A549 (cell line): ENCODE results near the gene GIT1. TPM values are rescaled to one million over a fixed set of nuclear protein-coding genes. Genes with fewer than 3 reads are reported as not detected.

Source experiments
- ATAC-seq, 2 experiments: fragments of 200-7000 bp in 1 of 2; fragments of >200 bp in 1 of 2; cut with Nextera tagmentation in 1 of 2; cut with Tn5 transposase in 1 of 2; 3 replicates each; pipeline versions ENCODE4 v1.8.0 to v1.9.1; 2018 to 2020; ENCODE audit warnings: mild to moderate bottlenecking in 1 of 2, moderate library complexity in 1 of 2
- CTCF ChIA-PET: fragments of 300-600 bp; sonication (Branson Sonifier 250); formaldehyde crosslinking; extraction: SDS; loops from one replicate; lab custom pipeline; 2021; ENCODE audit warnings: antibody characterized with exemption, inconsistent platforms; lab: Yijun Ruan, JAX
- POLR2A ChIA-PET: fragments of 350-600 bp; formaldehyde crosslinking; extraction: SDS; loops from one replicate; lab custom pipeline; 2021; ENCODE audit warnings: antibody characterized with exemption, inconsistent platforms; lab: Yijun Ruan, JAX
- DNase-seq, 2 experiments: peaks; one replicate each; pipeline versions ENCODE4 v3.0.0 to v3.0.0-alpha.2; 2011 to 2016; ENCODE audit warnings: low read depth in 1 of 2, low spot score in 1 of 2
- FAIRE-seq: peaks from 2 replicates; lab custom pipeline; 2011; peaks lifted over from hg19 to GRCh38; lab: Jason Lieb, UNC
- H3K27ac ChIP-seq, 2 experiments: fragments of >200 bp; sonication (Bioruptor Twin); formaldehyde crosslinking; 3 replicates each; pipeline ENCODE4 v1.5.1; 2016 to 2017
- H3K4me1 ChIP-seq: fragments of >200 bp; sonication (Bioruptor Twin); formaldehyde crosslinking; 3 replicates; pipeline ENCODE4 v1.6.1; 2016
- H3K4me2 ChIP-seq: fragments of >200 bp; sonication (Bioruptor Twin); formaldehyde crosslinking; 3 replicates; pipeline ENCODE4 v1.6.1; 2016
- H3K4me3 ChIP-seq: fragments of >200 bp; sonication (Bioruptor Twin); formaldehyde crosslinking; 3 replicates; pipeline ENCODE4 v1.5.1; 2016
- H3K9me3 ChIP-seq: fragments of >200 bp; sonication (Bioruptor Twin); formaldehyde crosslinking; 3 replicates; pipeline ENCODE4 v1.6.1; 2016
- CEBPB ChIP-seq, 2 experiments: fragments of >200 bp in 1 of 2; sonication (Bioruptor Twin) in 1 of 2; formaldehyde crosslinking in 1 of 2; IDR thresholded peaks; 2 replicates each; pipeline ENCODE4 v1.6.1; 2012 to 2016
- EP300 ChIP-seq, 2 experiments: fragments of >200 bp; sonication (Bioruptor Twin); formaldehyde crosslinking; IDR thresholded peaks; 2 replicates in 1 of 2; 3 replicates in 1 of 2; pipeline ENCODE4 v1.6.1; 2016 to 2017
- ESRRA ChIP-seq: fragments of 150-350 bp; IDR thresholded peaks from 2 replicates; pipeline ENCODE4 v1.6.1; 2014; ENCODE audit warnings: mild to moderate bottlenecking, low read length, borderline replicate concordance
- FOSL2 ChIP-seq, 2 experiments: fragments of 450-650 bp in 1 of 2; fragments of >200 bp in 1 of 2; sonication (Bioruptor Twin) in 1 of 2; formaldehyde crosslinking; IDR thresholded peaks; 2 replicates each; pipeline versions ENCODE4 v1.5.0 to v1.6.1; 2016 to 2020; ENCODE audit warnings: mild to moderate bottlenecking in 1 of 2, moderate library complexity in 1 of 2
- GATA3 ChIP-seq: IDR thresholded peaks from 2 replicates; pipeline ENCODE4 v1.6.1; 2012; ENCODE audit warnings: borderline replicate concordance
- HDAC2 ChIP-seq: fragments of 200-600 bp; sonication (generic); IDR thresholded peaks from 2 replicates; pipeline ENCODE4 v1.6.1; 2016
- HOXB5 ChIP-seq: fragments of 250-450 bp; sonication (Bioruptor Pico); IDR thresholded peaks from 2 replicates; pipeline ENCODE4 v1.5.0; 2020; ENCODE audit warnings: mild to moderate bottlenecking, moderate library complexity
- JUN ChIP-seq, 2 experiments: fragments of >200 bp; sonication (Bioruptor Twin); formaldehyde crosslinking; IDR thresholded peaks; 2 replicates in 1 of 2; 3 replicates in 1 of 2; pipeline ENCODE4 v1.6.1; 2016 to 2017
- KDM1A ChIP-seq: fragments of 200-600 bp; sonication (generic); IDR thresholded peaks from 2 replicates; pipeline ENCODE4 v1.6.1; 2016; ENCODE audit warnings: low read depth, mild to moderate bottlenecking
- KDM5A ChIP-seq: fragments of 200-600 bp; sonication (generic); IDR thresholded peaks from 2 replicates; pipeline ENCODE4 v1.6.1; 2016; ENCODE audit warnings: antibody characterized with exemption, mild to moderate bottlenecking
- MAFK ChIP-seq: fragments of 450-650 bp; IDR thresholded peaks from 2 replicates; pipeline ENCODE4 v1.6.1; 2014; ENCODE audit not compliant: partially characterized antibody
- MYC ChIP-seq: IDR thresholded peaks from 2 replicates; pipeline ENCODE4 v1.6.1; 2012; ENCODE audit warnings: mild to moderate bottlenecking, inconsistent platforms, low read length, improper control_type of control experiment, borderline replicate concordance
- NFE2L2 ChIP-seq: fragments of 150-350 bp; conservative IDR thresholded peaks from 2 replicates; pipeline ENCODE4 v1.6.1; 2014; ENCODE audit warnings: low read length
- RARB ChIP-seq: fragments of 250-450 bp; sonication (Bioruptor Pico); IDR thresholded peaks from 2 replicates; pipeline ENCODE4 v1.8.0; 2021; ENCODE audit warnings: mild to moderate bottlenecking, moderate library complexity
- RCOR1 ChIP-seq: fragments of 150-350 bp; IDR thresholded peaks from 2 replicates; pipeline ENCODE4 v1.6.1; 2014; ENCODE audit warnings: antibody characterized with exemption, low read length, low read depth
- RFX5 ChIP-seq: fragments of 450-650 bp; IDR thresholded peaks from 2 replicates; pipeline ENCODE4 v1.7.1; 2014; ENCODE audit warnings: antibody characterized with exemption, mild to moderate bottlenecking, moderate library complexity
- SMC3 ChIP-seq: fragments of >200 bp; sonication (Bioruptor Twin); formaldehyde crosslinking; IDR thresholded peaks from 3 replicates; pipeline ENCODE4 v1.6.1; 2018; ENCODE audit warnings: inconsistent platforms
- ZC3H11A ChIP-seq: fragments of 450-650 bp; IDR thresholded peaks from 2 replicates; pipeline ENCODE4 v1.6.1; 2014; ENCODE audit warnings: antibody characterized with exemption, mild to moderate bottlenecking
- ZSCAN20 ChIP-seq: fragments of 250-450 bp; sonication (Bioruptor Pico); IDR thresholded peaks from 2 replicates; pipeline ENCODE4 v1.8.0; 2022; ENCODE audit warnings: mild to moderate bottlenecking, moderate library complexity
- WGBS: methylation state at CpG from one replicate; pipeline ENCODE4 v1.1.6; 2017; ENCODE audit errors: missing lambda C conversion rate; 5-methylcytosine and 5-hydroxymethylcytosine counted together
- polyA plus RNA-seq, 4 experiments: library from polyadenylated mRNA; depleted of rRNA in 3 of 4; stranded (reverse); fragments of >200 nt; fragmentation: RNase III in 1 of 4; extraction: RNeasy Plus Mini Kit Qiagen cat#74134 plus additional on column Dnase treatment in 1 of 4; gene quantifications; 2 replicates in 3 of 4; 3 replicates in 1 of 4; pipeline ENCODE4 v1.2.3, GENCODE V29; 2011 to 2017
- TF ChIP-seq, protein P1 (sequence below): fragments of 200-600 bp; sonication (generic); IDR thresholded peaks from 2 replicates; pipeline ENCODE4 v1.6.1; 2016; ENCODE audit warnings: antibody characterized with exemption, mild to moderate bottlenecking, moderate library complexity
- TF ChIP-seq, protein P2 (sequence below): fragments of 250-450 bp; sonication (Bioruptor Pico); IDR thresholded peaks from 2 replicates; pipeline ENCODE4 v1.5.0; 2020; ENCODE audit warnings: low read depth, mild to moderate bottlenecking, moderate library complexity
- TF ChIP-seq, protein P3 (sequence below): IDR thresholded peaks from 2 replicates; pipeline ENCODE4 v1.6.1; 2012
- TF ChIP-seq, protein P4 (sequence below): fragments of >200 bp; sonication (Bioruptor Twin); formaldehyde crosslinking; IDR thresholded peaks from 3 replicates; pipeline ENCODE4 v1.5.1; 2016

Gene GIT1
- polyA plus RNA-seq, 2 of the 4 experiments (the other 2 are of a cell fraction), result 47.8 to 53.0 TPM

DNA sequence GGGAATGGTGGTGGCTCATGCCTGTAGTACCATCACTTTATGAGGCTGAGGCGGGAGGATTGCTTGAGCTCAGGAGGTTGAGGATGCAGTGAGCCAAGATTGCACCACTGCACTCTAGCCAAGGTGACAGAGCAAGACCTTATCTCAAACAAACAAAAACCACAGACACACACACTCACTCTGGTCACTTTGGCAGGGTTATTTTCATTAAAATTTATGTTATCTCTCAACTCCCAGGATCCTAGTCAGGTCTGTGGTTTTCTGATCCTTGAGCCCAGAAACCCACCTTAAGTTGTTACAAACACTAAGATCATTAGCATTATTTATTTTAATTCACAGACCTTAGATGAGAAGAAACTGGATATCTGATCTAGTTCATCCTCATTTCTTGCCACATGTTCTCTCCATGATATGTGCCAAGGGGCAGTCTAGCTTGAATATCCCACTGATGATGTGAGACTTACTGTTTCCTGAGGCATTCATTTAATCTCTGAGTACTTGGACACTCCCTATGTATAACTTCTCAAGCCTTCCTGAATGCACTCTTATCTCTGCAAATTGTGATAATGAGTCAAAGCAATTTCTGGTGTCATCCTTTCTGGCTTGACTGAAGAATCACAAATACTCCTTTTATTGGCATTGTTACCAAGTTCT, 32.2 kb downstream of the GIT1 start:
- FAIRE-seq (no peak), ATAC-seq (peak; percentile 21 to 53; a peak in 4 of 6 replicates), DNase-seq (no peak)
- Histone ChIP-seq H3K4me1 (peaks cover 33% of the 10 kb centered on the region), H3K4me2 (peak overlapping the region; percentile 21; the same call in 2 of the 3 replicates), H3K4me3 (no peak overlapping the region), H3K27ac (peak overlapping the region in 1 of 2 experiments; percentile 20; a peak in 1 of 6 replicates), H3K9me3 (no peaks in the 10 kb centered on the region)
- WGBS, result 85% methylated on average over 1 of the region's 1 CpG
- CTCF ChIA-PET, result interaction anchor here (1.2 to 5.0 kb wide), 5 partner anchors 9 to 187 kb away, joined by 4 to 25 read pairs (median 11); no protein-coding TSS in a partner anchor
- POLR2A ChIA-PET, result interaction anchor here (1.4 to 2.3 kb wide), 2 partner anchors 9 to 24 kb away, joined by 3 to 10 read pairs; partner anchors contain the start of gene ABHD15
- TF ChIP-seq JUN (IDR thresholded peaks at IDR 0.05) (0 out of 5 replicates have a peak, but pooled peaks of 1 of the 2 experiments have one; percentile 21), ZC3H11A (no peak), FOSL2 (IDR thresholded peaks at IDR 0.05) (no peak), FOSL2 (CRISPR knock-in tag; IDR thresholded peaks at IDR 0.05) (peak; percentile 4; the same call in 1 of the 2 replicates)
- TF ChIP-seq, protein P1, sequence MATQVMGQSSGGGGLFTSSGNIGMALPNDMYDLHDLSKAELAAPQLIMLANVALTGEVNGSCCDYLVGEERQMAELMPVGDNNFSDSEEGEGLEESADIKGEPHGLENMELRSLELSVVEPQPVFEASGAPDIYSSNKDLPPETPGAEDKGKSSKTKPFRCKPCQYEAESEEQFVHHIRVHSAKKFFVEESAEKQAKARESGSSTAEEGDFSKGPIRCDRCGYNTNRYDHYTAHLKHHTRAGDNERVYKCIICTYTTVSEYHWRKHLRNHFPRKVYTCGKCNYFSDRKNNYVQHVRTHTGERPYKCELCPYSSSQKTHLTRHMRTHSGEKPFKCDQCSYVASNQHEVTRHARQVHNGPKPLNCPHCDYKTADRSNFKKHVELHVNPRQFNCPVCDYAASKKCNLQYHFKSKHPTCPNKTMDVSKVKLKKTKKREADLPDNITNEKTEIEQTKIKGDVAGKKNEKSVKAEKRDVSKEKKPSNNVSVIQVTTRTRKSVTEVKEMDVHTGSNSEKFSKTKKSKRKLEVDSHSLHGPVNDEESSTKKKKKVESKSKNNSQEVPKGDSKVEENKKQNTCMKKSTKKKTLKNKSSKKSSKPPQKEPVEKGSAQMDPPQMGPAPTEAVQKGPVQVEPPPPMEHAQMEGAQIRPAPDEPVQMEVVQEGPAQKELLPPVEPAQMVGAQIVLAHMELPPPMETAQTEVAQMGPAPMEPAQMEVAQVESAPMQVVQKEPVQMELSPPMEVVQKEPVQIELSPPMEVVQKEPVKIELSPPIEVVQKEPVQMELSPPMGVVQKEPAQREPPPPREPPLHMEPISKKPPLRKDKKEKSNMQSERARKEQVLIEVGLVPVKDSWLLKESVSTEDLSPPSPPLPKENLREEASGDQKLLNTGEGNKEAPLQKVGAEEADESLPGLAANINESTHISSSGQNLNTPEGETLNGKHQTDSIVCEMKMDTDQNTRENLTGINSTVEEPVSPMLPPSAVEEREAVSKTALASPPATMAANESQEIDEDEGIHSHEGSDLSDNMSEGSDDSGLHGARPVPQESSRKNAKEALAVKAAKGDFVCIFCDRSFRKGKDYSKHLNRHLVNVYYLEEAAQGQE, result no peak
- TF ChIP-seq, all 56 proteins: peak for 2

DNA sequence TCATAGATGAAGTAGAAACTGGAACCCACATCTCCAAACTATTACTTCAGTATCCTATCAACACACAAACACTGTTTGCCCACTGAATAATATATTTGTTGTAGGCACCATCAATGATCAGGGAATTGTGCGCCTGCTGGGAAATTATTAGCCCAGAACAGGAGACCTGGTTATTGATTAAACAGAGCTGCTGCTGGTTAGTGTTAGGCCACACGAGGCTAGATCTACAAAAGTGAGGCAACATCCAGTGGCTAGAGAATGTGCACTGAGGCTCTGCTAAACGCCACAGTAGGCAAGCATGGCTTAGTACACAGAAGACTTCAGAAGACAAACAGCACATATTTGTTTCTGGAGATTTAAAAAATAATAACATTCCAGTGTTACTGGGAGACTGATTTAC, 33.6 kb downstream of the GIT1 start:
- ChIA-PET POLR2A (interaction anchor here (1.2 to 2.3 kb wide), 2 partner anchors 10 to 12 kb away, joined by 4 to 10 read pairs; partner anchors contain the start of gene ABHD15), CTCF (interaction anchor here (0.7 to 5.0 kb wide), 10 partner anchors 9 to 432 kb away, joined by 3 to 25 read pairs (median 6); partner anchors contain the start of gene ABHD15)
- Histone ChIP-seq H3K27ac (peak overlapping the region in 1 of 2 experiments; percentile 37; a peak in 2 of 6 replicates), H3K9me3 (no peaks in the 10 kb centered on the region), H3K4me1 (peaks cover 33% of the 10 kb centered on the region), H3K4me2 (peak overlapping the region; percentile 60), H3K4me3 (no peak overlapping the region)
- FAIRE-seq (peak; percentile 32), ATAC-seq (peak; percentile 66 to 79), DNase-seq (peak; percentile 43 to 70)
- WGBS, result 10% methylated on average over 3 of the region's 3 CpGs
- TF ChIP-seq MAFK (no peak), HDAC2 (no peak), RCOR1 (no peak), CEBPB (IDR thresholded peaks at IDR 0.05) (peak in 1 of 2 experiments; percentile 64; a peak in 2 of 4 replicates), EP300 (IDR thresholded peaks at IDR 0.05) (no peak), GATA3 (peak; percentile 12; the same call in 1 of the 2 replicates), NFE2L2 (no peak), RFX5 (no peak), HOXB5 (CRISPR knock-in tag) (no peak), ZSCAN20 (CRISPR knock-in tag) (no peak), KDM1A (no peak), MYC (no peak), SMC3 (no peak), RARB (CRISPR knock-in tag) (no peak), KDM5A (no peak), ESRRA (no peak)
- TF ChIP-seq, protein P2, sequence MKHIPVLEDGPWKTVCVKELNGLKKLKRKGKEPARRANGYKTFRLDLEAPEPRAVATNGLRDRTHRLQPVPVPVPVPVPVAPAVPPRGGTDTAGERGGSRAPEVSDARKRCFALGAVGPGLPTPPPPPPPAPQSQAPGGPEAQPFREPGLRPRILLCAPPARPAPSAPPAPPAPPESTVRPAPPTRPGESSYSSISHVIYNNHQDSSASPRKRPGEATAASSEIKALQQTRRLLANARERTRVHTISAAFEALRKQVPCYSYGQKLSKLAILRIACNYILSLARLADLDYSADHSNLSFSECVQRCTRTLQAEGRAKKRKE (CRISPR knock-in tag), result no peak
- TF ChIP-seq, protein P3, sequence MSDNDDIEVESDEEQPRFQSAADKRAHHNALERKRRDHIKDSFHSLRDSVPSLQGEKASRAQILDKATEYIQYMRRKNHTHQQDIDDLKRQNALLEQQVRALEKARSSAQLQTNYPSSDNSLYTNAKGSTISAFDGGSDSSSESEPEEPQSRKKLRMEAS, result peak; percentile 66
- TF ChIP-seq, protein P4, sequence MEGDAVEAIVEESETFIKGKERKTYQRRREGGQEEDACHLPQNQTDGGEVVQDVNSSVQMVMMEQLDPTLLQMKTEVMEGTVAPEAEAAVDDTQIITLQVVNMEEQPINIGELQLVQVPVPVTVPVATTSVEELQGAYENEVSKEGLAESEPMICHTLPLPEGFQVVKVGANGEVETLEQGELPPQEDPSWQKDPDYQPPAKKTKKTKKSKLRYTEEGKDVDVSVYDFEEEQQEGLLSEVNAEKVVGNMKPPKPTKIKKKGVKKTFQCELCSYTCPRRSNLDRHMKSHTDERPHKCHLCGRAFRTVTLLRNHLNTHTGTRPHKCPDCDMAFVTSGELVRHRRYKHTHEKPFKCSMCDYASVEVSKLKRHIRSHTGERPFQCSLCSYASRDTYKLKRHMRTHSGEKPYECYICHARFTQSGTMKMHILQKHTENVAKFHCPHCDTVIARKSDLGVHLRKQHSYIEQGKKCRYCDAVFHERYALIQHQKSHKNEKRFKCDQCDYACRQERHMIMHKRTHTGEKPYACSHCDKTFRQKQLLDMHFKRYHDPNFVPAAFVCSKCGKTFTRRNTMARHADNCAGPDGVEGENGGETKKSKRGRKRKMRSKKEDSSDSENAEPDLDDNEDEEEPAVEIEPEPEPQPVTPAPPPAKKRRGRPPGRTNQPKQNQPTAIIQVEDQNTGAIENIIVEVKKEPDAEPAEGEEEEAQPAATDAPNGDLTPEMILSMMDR, result no peak
